IPS-11a (cell line): ENCODE results near the gene WDR5.

ENCODE experiments used
- H3K4me3 ChIP-seq: one replicate; pipeline ENCODE4 v1.5.1; 2013; ENCODE audit warnings: low read depth, low read length, control low read depth

WDR5 gene

DNA sequence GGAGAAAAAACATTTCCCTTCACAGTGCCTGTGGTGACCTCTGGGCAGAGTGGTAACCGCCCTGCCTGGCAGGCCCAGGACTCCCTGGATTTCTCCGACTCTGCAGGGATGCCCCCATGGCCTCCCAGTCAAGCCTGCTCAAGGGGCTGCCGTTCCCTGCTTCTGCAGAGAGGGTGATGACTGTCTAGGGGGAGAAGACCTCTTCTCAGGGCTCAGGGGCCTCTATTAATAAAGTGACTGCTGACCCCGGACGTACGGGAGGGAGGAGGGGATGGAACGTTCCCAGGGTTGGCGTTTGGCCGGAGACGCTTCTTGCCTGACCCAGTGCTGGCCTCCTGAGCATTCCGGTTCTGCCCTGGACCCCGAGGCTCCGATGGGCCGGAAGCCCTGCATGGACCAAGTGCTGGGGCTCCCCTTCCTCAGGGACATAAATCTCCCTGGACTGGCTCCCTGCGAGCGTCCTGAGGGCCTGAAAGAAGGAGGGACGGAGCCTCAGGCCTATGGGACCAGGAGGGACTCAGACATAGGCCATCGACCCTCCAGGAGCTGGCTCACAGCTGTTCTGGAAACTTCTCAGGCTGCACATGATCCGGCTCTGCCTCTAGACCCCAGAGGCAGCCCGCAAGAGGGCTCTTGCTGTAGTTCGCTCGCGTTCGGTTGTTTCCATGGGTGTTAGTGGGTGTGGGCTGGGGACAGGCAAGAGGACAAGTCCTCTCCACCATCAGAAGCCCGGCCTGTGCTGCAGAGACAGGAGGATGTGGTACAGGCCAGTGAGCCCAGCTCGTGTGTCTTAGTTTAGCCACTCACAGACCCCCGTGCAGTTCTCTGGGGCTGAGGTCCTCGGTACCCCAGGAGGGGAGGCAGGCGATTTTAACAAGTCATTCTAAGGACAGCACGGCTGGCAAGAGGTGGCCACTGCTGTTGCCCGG lies 36.6 kb downstream of the WDR5 start:
- H3K4me3 ChIP-seq: no peak overlapping the region

DNA sequence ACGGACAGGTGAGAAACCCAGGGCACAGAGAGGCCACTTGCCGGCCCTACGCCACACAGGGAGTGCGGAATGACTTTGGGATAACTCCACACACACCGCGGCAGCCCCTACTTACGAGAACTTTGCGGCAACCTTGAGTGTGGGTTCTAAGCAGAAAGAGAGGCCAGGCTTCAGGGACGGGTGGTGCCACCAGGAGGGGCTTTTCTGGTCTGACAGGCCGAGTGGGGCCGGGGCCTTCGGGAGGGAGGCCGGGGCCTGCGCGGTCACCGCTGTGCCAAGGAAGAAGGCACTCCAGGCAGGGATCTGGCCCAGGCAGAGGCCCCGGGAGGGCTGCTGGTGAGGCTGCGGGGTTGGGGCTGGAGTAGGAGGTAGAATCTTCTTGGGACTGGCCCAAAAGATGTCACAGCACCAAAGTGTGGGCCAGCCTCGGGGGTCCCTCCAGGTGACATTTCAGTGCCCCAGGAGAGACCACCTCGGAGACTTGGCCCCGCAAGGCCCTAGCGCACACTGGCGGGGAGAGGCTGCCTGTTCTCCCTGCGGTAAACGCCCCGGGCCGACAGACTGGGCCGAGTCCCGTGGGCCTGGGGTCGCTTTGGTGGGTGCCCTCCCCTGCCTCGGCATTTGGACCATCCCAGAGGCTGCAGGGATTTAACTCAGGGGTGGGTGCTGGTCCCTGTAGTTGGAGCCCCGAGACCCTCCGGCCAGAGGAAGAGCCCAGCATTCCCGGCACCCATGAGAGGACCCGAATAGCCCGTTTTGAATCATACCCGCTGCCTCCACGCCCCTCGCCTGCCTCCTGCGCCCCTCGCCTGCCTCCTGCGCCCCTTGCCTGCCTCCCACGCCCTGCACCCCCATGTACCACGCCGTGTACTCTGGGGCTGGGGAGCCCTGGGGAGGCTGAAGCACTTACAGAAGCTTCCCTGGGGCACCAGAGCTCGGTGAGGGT lies 37.5 kb downstream of the WDR5 start:
- H3K4me3 ChIP-seq: no peak overlapping the region

DNA sequence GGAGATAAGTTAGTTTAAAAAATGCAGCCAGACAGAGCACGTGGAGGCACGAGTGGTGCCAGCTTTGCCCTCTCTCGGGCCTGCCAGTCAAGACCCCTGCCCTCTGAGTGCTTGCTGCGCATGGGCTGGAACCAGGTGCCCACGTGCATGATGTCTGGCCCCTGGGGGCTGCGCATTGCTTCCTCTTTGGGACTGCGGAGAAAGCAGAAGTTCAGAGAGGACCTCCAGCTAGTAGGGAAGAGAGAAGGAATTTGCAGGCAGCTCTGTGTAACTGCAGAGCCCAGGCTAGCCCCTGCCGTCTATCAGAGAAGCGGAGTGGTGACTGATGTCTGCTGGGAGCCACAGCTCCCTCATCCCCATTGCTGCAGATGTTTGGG lies 38.2 kb downstream of the WDR5 start:
- H3K4me3 ChIP-seq: no peak overlapping the region

DNA sequence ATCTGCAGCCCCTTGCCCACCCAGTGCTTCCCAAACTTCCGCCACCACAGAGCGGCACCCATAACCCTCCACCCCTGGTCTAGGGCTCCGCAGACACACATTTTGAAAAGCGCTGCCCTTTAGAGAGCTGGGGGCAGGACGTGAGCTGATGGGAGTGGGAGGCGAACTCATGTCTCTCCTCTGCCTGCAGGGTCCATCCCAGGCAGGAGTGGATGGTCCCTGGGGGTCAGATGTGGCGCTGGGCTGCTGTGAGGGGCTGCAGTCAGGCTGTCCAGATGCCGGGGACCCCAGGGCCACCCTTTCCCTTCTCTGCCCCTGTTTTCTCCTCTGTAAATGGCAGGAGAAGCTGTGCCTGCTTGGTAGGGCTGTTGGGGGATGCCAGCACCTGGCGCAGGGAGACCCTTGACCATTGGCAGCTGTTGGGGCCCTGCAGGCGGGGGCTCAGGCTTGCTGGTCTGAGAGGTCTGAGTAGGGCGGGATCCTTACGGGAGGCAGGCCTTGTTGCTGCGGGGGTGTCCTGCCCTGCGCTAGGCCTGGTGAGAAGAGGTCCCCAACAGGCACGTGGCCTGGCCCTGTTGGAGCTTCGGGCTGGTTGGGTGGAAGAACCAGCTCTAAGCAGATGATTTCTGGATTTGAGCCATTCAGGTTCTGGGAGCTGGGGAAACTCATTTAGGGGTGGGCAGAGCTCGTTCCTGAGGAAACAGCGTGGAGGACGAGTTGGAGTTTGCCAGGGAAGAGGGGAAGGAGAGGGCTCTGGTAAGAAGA lies 38.8 kb downstream of the WDR5 start:
- no peak overlapping the region for H3K4me3 ChIP-seq

DNA sequence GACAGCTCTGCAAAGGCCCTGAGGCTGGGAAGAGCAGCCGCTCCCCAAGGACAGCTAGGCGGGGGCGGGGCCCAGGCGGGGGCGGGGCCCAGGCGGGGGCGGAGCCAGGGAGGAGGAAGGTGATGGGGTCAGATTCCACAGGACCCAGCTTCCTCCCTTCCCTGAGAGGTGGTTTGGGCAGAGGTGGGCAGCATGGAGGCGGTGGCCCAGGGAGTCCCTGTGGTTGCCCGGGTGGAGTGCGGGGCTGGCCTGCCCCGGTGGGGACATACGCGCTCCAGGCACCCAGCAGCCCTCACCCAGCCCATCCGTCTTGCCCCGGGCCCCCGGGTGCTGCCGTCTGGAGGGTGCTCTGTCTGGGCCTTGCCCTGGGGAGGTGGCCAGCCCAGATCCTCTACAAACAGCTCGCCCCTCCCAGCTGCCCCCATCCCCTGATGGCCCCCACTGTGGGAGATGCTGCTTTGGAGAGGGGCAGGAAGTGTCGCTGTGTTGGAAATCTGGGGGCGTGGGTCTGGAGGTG lies 39.5 kb downstream of the WDR5 start:
- no peak overlapping the region for H3K4me3 ChIP-seq

DNA sequence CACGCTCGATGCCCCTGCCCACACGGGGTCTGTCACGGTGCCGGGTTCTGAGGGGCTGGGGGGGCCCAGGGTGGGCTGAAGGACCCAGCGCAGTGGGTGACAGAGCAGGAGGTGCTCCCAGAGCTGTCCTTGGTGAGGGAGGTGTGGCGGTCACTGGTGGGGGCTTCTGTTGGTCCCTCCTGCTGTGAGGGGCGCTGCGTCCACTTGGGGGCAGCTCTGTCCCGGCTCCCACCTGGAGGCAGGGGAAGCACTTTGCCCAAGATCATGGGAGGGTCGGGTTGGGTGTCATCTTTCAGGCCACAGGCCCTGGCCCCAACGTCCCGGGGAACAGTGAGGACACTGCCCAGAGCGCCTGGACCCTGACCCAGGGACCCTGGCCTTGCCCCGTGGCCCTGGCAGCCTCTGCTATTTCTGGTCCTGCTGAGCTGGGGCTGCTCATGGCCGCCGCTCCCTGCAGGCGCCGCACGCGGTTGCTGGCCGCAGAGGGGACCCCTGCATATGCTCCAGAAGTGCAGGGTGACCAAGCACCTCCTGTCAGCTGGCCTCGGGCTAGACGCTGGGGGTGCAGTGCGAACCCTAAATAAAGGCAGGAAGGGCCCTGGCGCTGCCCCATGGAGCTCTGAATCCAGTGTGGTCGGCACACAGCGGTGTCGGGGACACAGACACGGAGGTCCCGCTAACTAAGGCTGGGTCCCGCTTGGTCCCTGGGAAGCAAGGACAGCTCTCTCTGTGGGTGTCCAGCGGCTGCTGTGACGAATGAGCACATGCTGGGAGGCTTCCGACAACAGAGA lies 40.1 kb downstream of the WDR5 start:
- H3K4me3 ChIP-seq: no peak overlapping the region

DNA sequence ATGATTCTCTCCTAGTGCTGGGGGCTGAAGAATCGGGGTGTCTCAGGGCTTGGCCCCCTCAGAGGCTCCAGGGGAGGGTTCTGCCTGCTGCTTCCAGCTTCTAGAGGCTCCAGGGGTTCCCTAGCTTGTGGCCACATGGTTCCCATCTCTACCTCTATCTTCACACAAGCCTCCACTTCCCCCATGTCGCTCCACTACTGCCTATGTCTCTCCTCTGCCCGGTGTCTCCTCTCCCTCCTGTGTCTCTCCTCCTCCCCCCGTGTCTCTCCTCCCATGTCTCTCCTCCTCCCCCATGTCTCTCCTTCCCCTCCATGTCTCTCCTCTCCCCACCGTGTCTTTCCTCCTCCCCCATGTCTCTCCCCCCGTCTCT lies 40.7 kb downstream of the WDR5 start:
- no peak overlapping the region for H3K4me3 ChIP-seq

DNA sequence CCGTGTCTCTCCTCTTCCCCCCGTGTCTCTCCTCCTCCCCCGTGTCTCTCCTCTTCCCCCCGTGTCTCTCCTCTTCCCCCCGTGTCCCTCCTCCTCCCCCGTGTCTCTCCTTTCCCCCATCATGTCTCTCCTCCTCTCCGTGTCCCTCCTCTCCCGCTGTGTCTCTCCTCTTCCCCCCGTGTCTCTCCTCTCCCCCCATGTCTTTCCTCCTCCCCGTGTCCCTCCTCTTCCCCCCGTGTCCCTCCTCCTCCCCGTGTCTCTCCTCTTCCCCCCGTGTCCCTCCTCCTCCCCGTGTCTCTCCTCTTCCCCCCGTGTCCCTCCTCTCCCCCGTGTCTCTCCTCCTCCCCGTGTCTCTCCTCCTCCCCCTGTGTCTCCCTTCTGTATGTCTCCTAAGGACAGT lies 41.3 kb downstream of the WDR5 start:
- no peak overlapping the region for H3K4me3 ChIP-seq

DNA sequence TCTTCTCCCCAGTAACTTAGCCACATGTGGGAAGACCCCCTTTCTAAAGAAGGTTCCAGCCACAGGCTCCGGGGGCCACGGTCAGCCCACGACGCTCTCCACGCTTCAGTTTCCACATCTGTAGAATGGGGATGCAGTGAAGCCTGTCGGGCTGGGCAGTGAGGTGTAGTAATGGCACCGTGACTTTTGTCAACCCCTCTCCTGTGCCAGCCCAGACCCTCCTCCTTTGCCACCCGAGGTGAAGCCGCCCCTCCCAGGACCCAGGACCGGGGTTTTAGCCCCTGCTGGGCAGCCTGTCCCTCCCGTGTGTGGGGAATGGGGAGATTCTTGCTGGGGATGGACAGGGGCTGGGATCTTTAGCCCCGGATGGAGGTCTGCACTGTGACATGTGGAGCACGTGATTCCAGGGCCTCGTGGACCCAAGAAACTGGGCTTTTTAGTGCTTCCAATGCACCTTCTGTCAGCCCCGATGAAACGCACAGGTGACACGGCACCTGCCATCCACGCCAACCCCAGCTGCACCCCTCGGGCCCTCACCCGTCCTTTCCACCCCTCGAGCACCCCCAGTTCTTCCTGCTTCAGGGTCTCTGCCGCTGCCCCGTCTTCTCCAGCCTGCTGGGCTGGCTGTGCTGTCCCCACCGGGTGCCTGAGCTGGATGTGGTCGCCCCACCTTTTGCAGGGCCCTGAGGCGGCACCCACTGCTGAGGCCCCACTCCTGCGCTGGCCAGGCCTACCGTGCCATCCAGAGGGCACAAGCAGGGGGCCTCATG lies 41.9 kb downstream of the WDR5 start:
- no peak overlapping the region for H3K4me3 ChIP-seq

DNA sequence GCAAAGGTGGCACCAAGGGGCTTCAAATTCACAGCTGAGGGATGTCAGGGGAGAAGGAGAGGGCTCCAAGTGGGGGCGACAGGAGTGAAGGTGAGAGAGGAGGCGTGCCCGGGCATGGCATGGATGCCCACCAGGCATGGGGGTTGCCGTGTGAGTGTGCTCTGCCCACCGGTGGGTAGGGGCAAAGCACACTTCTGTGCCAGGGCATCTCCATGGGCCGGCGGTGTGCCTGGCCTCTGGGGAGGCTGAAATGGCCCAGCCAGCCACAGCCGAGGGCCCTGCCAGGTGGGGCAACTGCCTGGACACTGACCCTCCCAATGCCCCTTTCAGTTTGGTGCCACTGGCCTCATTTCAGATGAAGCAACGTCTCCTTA lies 42.5 kb downstream of the WDR5 start:
- H3K4me3 ChIP-seq: no peak overlapping the region

DNA sequence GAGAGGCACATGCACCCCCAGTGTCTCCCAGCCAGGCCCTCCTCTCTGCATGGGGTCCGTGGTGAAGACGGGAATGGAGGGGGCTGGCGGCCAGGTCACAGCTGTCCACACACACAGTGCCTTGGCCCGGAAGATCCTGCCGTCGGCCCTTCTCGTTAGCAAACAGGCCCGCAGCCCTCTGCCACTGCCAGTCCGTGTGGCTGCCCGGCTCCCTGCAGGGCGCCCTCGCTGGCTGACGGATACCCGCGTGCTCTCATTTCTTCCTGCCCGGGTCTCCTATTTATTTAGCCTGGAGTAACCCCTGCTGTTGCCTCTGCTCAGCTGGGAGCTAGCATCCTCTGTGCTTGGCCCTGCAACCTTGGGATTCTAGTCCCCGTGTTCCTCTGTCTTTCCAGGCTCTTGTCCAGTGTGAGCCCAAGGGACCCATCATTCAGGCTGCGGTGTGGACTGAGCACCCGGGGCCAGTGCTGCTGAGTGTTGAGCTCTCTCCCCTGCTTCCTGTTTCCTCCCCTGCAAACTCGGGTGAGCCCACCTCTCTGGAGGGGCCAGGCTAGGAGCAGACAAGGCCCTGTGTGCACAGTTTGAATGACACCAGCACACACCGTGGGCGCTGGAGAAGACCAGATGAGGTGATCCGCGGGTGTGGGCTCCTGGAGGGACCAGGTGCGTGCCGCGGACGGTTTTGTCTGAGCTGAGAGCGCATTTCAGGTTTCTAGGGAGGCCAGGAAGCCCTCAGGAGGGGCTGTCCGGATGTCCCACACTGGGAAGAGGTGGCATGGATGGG lies 43.1 kb downstream of the WDR5 start:
- no peak overlapping the region for H3K4me3 ChIP-seq

DNA sequence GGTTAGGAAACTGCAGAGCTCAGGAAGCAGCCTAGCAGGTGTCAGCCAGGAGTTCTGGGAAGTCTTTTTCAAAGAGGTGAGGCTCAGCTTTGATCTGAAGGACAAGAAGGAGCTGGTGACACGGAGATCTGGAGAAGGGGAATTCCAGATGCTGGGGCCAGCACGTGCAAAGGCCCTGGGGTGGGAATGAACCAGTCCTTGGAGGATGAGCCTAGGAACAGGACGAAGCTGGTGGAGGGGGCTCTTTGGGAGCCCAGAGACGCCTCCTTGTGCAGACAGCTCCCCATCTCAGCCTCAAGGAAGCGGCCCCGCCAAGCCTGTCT lies 43.7 kb downstream of the WDR5 start:
- no peak overlapping the region for H3K4me3 ChIP-seq

DNA sequence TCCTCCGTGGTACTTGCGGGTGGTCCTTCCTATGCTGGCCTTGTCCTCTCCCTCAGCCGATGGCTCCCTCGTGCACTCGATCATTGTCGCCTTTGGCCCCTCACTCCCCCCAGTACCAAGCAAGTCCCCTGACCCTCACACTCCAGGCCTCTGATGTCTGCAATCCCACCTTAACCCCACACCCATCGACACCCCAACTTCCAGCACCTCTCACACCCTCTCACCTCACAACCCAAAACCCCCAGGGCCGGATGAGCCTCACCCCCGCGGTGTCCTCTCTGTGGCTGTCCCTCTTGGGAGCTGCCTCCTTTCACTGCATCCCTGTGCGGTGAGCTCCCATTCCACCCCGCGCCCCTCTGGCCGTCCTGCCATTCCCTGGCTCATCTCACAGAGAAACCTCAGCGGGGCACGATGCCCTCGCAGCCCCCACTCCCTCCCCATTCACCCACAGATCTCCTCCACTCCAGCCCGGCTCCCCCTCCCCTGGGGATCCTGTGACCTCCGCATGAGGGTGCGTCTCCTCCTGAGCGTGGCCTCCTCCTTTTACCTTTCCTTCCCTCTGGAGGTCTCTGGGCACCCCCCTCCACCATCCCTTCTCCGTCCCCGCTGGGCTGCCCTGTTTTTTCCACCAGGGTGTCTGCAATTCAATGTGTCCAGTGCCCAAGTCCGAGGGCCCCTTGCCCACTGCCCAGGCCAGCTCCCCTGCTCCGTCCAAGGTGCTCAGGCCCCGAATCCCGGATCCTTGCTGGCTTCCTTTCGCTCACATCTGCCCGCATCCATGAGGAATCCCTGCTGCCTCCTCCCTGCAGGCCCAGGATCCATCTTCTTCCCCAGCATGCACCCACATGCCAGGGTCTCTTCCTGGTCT lies 44.3 kb downstream of the WDR5 start:
- H3K4me3 ChIP-seq: no peak overlapping the region

DNA sequence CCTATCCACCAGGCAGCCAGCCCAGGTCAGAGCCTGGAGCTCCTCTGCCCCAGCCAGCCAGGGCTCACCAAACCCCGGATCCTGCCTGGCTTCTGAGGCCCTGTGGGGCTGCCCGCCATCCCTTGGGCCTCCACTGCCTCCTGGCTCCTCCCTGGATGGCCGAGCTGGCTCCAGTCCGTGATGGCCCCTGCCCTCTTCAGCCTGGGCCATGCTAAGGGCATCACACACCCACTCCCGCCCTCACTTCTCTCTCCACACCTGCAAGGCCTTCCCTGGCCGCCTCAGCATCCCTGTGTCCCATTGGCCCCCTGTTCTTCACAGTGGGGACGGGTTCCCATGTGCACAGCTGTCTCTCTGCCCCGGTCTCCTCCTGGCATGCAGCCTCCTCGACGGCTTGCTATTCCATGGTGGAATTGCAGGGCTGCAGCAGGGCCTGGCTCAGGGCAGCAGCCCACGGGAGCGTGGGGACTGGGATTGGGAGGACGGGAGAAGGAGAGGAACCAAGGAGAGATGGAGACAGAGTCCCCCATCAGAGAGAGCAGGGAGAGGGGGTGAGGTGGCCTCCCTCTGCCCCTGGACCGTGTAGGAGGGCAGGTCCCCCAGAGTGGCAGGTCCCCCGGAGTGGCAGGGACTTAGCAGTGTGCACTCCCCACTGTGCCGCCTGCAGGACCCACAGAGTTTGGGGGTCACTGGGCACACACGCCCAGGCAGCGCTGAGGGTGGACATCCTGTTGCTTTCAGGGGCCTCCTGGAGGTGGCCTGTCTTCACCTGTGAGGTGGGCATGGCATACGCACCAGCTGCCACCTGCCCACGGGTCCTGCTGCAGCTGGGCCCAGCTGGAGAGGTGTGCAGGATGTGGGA lies 45.1 kb downstream of the WDR5 start:
- no peak overlapping the region for H3K4me3 ChIP-seq

DNA sequence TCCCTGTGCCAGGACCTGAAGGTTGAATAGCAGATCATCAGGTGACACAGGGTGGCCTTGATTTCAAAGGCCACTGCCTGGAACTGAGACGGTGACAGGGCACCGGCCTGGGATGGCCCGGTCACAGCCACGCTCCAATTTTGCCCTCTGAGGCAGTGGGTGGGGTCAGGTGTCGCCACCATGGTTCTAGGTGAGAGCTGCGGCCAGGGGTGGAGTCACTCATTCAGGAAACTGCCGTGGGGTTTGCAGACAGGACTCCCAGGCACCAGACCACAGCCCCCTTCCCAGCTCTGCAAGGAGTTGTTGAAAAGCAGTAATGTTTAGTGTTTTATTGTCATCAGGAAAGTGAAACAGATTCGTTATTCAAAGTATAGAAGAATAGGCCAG lies 45.8 kb downstream of the WDR5 start:
- H3K4me3 ChIP-seq: no peak overlapping the region

DNA sequence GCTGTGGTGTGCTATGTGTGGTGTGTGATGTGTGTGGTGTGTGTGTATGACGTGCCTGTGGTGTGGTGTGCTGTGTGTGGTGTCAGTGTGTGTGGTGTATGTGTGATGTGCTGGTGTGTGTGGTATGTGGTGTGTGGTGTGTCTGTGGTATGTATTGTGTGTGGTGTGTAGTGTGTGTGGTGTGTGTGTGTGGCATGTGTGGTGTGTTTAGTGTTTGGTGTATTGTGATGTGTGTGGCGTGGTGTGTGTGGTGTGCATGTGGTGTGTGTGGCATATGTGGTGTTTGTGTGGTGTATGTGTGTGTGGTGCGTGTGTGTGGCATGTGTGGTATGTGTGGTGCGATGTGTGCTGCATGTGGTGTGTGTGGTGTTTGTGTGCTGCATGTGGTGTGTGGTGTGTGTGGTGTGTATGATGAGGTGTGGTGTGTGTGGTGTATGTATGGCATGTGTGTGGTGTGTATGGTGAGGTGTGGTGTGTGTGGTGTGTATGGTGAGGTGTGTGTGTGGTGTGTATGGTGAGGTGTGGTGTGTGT lies 46.7 kb downstream of the WDR5 start:
- H3K4me3 ChIP-seq: no peak overlapping the region

DNA sequence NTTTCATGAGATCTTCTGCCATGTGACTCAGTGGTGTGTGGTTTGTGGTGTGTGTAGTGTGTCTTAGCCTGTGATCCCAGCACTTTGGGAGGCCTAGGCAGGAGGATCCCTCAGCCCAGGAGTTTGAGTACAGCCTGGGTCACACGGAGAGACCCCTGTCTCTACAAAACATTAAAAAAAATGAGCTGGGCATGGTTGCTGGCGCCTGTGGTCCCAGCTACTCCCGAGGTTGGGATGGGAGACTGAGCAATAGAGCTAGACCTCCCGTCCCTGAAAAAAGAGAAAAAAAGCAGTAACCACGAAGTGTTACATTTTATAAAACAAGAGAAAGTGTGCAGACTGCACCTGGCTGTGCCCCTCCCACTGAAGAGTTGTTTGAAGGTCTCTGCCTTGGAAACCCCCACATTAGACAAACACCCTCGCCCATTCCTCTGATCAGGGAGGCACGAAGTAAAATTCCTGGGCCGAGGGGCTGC lies 49.7 kb downstream of the WDR5 start:
- H3K4me3 ChIP-seq: no peak overlapping the region
